Measurements from ENCODE around the gene PUSL1.

PUSL1 gene

GRCh38 chr1:1305300-1306069 lies 2.9 kb upstream of the PUSL1 start:
- in situ Hi-C loops (cut with HindIII; ENCODE audit: low pct_ligation_motif_present, low sequenced_read_pairs), result no loop called here
- TF ChIP-seq CTCF (IDR thresholded peaks at IDR 0.05; ENCODE audit: low read depth, low read length, missing control alignments), result no peak
- H3K4me3 ChIP-seq (ENCODE audit: low read depth, low read length), result peak overlapping the region; percentile 22
- no peaks in the 10 kb centered on the region for H3K27me3 ChIP-seq (replicated peaks)
- H3K27ac ChIP-seq, result peak overlapping the region; percentile 10
- peaks cover 9% of the 10 kb centered on the region for H3K36me3 ChIP-seq (replicated peaks)
- DNase-seq, result peak; percentile 48

- Histone ChIP-seq H3K4me3 (ENCODE audit: low read depth, low read length) (peak overlapping the region; percentile 68), H3K36me3 (replicated peaks) (peaks cover 15% of the 10 kb centered on the region), H3K27me3 (replicated peaks) (no peaks in the 10 kb centered on the region), H3K27ac (peak overlapping the region; percentile 10)
- no peak for DNase-seq
- peak; percentile 42 for TF ChIP-seq CTCF (IDR thresholded peaks at IDR 0.05; ENCODE audit: low read depth, low read length, missing control alignments)
- in situ Hi-C loops (cut with HindIII; ENCODE audit: low pct_ligation_motif_present, low sequenced_read_pairs), result no loop called here
These were observed 2.2 kb upstream of the PUSL1 start for GRCh38 chr1:1306070-1306660.

- no peak overlapping the region for H3K27ac ChIP-seq
- peaks cover 21% of the 10 kb centered on the region for H3K36me3 ChIP-seq (replicated peaks)
- no peak for DNase-seq
- TF ChIP-seq CTCF (IDR thresholded peaks at IDR 0.05; ENCODE audit: low read depth, low read length, missing control alignments), result no peak
- in situ Hi-C loops (cut with HindIII; ENCODE audit: low pct_ligation_motif_present, low sequenced_read_pairs), result no loop called here
- H3K4me3 ChIP-seq (ENCODE audit: low read depth, low read length), result peak overlapping the region; percentile 68
- H3K27me3 ChIP-seq (replicated peaks), result no peaks in the 10 kb centered on the region
These were observed 1.6 kb upstream of the PUSL1 start for GRCh38 chr1:1306661-1307260.

GRCh38 chr1:1307261-1307922 lies 1.0 kb upstream of the PUSL1 start:
- Histone ChIP-seq H3K36me3 (replicated peaks) (peaks cover 25% of the 10 kb centered on the region), H3K27ac (peak overlapping the region; percentile 72), H3K27me3 (replicated peaks) (no peaks in the 10 kb centered on the region), H3K4me3 (ENCODE audit: low read depth, low read length) (peak overlapping the region; percentile 68)
- no peak for TF ChIP-seq CTCF (IDR thresholded peaks at IDR 0.05; ENCODE audit: low read depth, low read length, missing control alignments)
- in situ Hi-C loops (cut with HindIII; ENCODE audit: low pct_ligation_motif_present, low sequenced_read_pairs), result no loop called here
- DNase-seq, result no peak

GRCh38 chr1:1308756-1309250 lies 406 bp downstream of the PUSL1 start:
- H3K27ac ChIP-seq, result peak overlapping the region; percentile 67
- H3K36me3 ChIP-seq (replicated peaks), result peaks cover 39% of the 10 kb centered on the region
- no peak for DNase-seq
- TF ChIP-seq CTCF (IDR thresholded peaks at IDR 0.05; ENCODE audit: low read depth, low read length, missing control alignments), result no peak
- no peaks in the 10 kb centered on the region for H3K27me3 ChIP-seq (replicated peaks)
- H3K4me3 ChIP-seq (ENCODE audit: low read depth, low read length), result peak overlapping the region; percentile 66
- in situ Hi-C loops (cut with HindIII; ENCODE audit: low pct_ligation_motif_present, low sequenced_read_pairs), result no loop called here

Data from brain microvascular endothelial cell (primary cell).